ENCODE data around the gene DNAH17. TPM values are rescaled to one million over a fixed set of nuclear protein-coding genes. Genes with fewer than 3 reads are reported as not detected.
A peak's percentile ranks its signal among the peaks of the same experiment; 100 is the strongest.

The DNAH17 gene
- total and polyA plus RNA-seq, 2 of the 8 experiments (the other 6 are each of a cell fraction or from before 2014, with no cell fraction given), result 0.14 to 0.67 TPM

GRCh38 chr17:78573955-78574354 is 3.2 kb downstream of the DNAH17 start:
- Histone ChIP-seq H3K27ac (ENCODE audit: low read depth, low read length) (no peak overlapping the region), H4K8ac (ENCODE audit: extremely low read depth, insufficient read depth, low read length) (no peak overlapping the region), H2BK20ac (ENCODE audit: low read length) (no peak overlapping the region), H4K20me1 (replicated peaks in 1 of 2; ENCODE audit: control insufficient read depth in 1 of 2, insufficient read depth in 2 of 2, low read length in 2 of 2) (no peaks in the 10 kb centered on the region), H3K27me3 (replicated peaks in 1 of 4; ENCODE audit: control insufficient read depth in 3 of 4, extremely low read depth in 1 of 4, insufficient read depth in 3 of 4, low read length in 3 of 4) (no peaks in the 10 kb centered on the region), H3K18ac (ENCODE audit: extremely low read depth, low read length) (no peak overlapping the region), H3K4me2 (ENCODE audit: insufficient read depth in 1 of 2, low read depth in 2 of 2, low read length in 2 of 2) (no peak overlapping the region), H3K4me3 (ENCODE audit: extremely low read depth in 1 of 4, insufficient read depth in 2 of 4, low read depth in 3 of 4, low read length in 4 of 4) (no peak overlapping the region), H2AK5ac (ENCODE audit: low read depth, low read length) (no peak overlapping the region), H2BK12ac (ENCODE audit: low read depth, low read length) (no peak overlapping the region), H3K23me2 (ENCODE audit: low read depth, low read length) (0 out of 2 replicates have a peak, but pooled peaks cover 3% of the 10 kb centered on the region), H3K23ac (ENCODE audit: insufficient read length) (no peak overlapping the region), H2BK5ac (ENCODE audit: low read depth, low read length) (no peak overlapping the region), H3K36me3 (ENCODE audit: control insufficient read depth in 2 of 4, insufficient read depth in 4 of 4, low read length in 3 of 4) (no peaks in the 10 kb centered on the region), H2BK120ac (replicated peaks; ENCODE audit: low read depth, low read length) (no peak overlapping the region), H4K5ac (ENCODE audit: insufficient read length, low read depth, low read length) (no peak overlapping the region), H3K56ac (replicated peaks; ENCODE audit: insufficient read length, low read depth, low read length) (no peak overlapping the region), H3K4ac (replicated peaks; ENCODE audit: insufficient read length, low read depth, low read length) (no peak overlapping the region), H2AFZ (ENCODE audit: low read length) (no peak overlapping the region), H2BK15ac (ENCODE audit: low read length) (no peak overlapping the region), H3K79me1 (ENCODE audit: low read depth, low read length) (no peaks in the 10 kb centered on the region), H3K14ac (ENCODE audit: insufficient read length) (no peak overlapping the region), H3K9ac (replicated peaks in 1 of 4; ENCODE audit: extremely low read depth in 1 of 4, low read depth in 3 of 4, low read length in 3 of 4) (no peak overlapping the region), H3K4me1 (replicated peaks in 1 of 4; ENCODE audit: control insufficient read depth in 3 of 4, insufficient read depth in 4 of 4, low read length in 3 of 4) (peaks cover 0 to 6% (median 4%) of the 10 kb centered on the region in 4 experiments; a peak in 4 of 7 replicates), H3K9me3 (ENCODE audit: insufficient read depth in 2 of 2, low read depth in 1 of 2, low read length in 1 of 2) (no peaks in the 10 kb centered on the region), H3K79me2 (ENCODE audit: control insufficient read depth in 1 of 2, insufficient read depth in 2 of 2, low read length in 2 of 2) (no peaks in the 10 kb centered on the region), H4K91ac (replicated peaks; ENCODE audit: insufficient read length, low read length) (no peak overlapping the region)
- ChIA-PET CTCF (ENCODE audit: partially characterized antibody) (interaction anchor here (0.7 to 10.2 kb wide), 2 partner anchors 15 to 240 kb away, joined by 3 to 56 read pairs; no protein-coding TSS in a partner anchor), POLR2A (ENCODE audit: partially characterized antibody) (no interaction called here)
- WGBS, 2 experiments (ENCODE audit: extremely low coverage in 1 of 2, insufficient coverage in 1 of 2, insufficient read length in 1 of 2, insufficient replicate concordance in 2 of 2, low coverage in 1 of 2, low lambda C conversion rate in 2 of 2, missing lambda C conversion rate in 1 of 2), result 92% methylated on average over 8 of the region's 8 CpGs; no CpG with 5 or more reads in 1 of the 2 experiments
- DNase-seq (ENCODE audit: low read depth in 1 of 2, low spot score in 2 of 2) (no peak), FAIRE-seq (no peak)
- TF ChIP-seq RAD21 (IDR thresholded peaks at IDR 0.05 in 1 of 2, conservative IDR thresholded peaks at IDR 0.05 in 1 of 2; ENCODE audit: low read depth in 2 of 2, low read length in 2 of 2) (peak in 1 of 2 experiments; percentile 17; a peak in 1 of 4 replicates), SP4 (IDR thresholded peaks at IDR 0.05; ENCODE audit: low read length) (no peak)
